ENCODE measurements around the gene VASH2. TPM values are rescaled to one million over a fixed set of nuclear protein-coding genes. Genes with fewer than 3 reads are reported as not detected.

Gene VASH2
- total and polyA plus RNA-seq, 2 donors (not counting 1 experiment from before 2014, with no cell fraction given) = 0.06 TPM; not detected in 1

GRCh38 chr1:212942679-212943392 lies 7.5 kb upstream of the VASH2 start:
- Histone ChIP-seq H3K4me2 (replicated peaks; ENCODE audit: low read depth, low read length, poor library complexity, severe bottlenecking) (no peak overlapping the region), H3K4me3 (ENCODE audit: control extremely low read depth in 1 of 5, extremely low read depth in 1 of 5, insufficient read depth in 1 of 5, low read depth in 2 of 5, low read length in 4 of 5) (no peak overlapping the region), H3K79me2 (ENCODE audit: control insufficient read depth, insufficient read depth, low read length) (no peaks in the 10 kb centered on the region), H3K9ac (ENCODE audit: low read length) (no peak overlapping the region), H2AFZ (ENCODE audit: insufficient read depth, low read depth, low read length, poor library complexity, severe bottlenecking) (no peak overlapping the region), H3K27ac (ENCODE audit: low read length in 2 of 2) (no peak overlapping the region), H3K36me3 (replicated peaks in 1 of 2; ENCODE audit: control extremely low read depth in 1 of 2, control insufficient read depth in 1 of 2, extremely low read depth in 1 of 2, insufficient read depth in 2 of 2, low read length in 1 of 2) (no peaks in the 10 kb centered on the region), H4K20me1 (ENCODE audit: control insufficient read depth, insufficient read depth, low read length, poor library complexity, severe bottlenecking) (no peaks in the 10 kb centered on the region), H3K27me3 (replicated peaks in 1 of 4; ENCODE audit: control extremely low read depth in 1 of 4, control insufficient read depth in 3 of 4, insufficient read depth in 4 of 4, low read length in 3 of 4) (no peaks in the 10 kb centered on the region), H3K4me1 (ENCODE audit: control insufficient read depth in 2 of 2, insufficient read depth in 2 of 2, low read length in 2 of 2) (peaks cover 28 to 39% of the 10 kb centered on the region in 2 donors), H3K9me3 (ENCODE audit: control extremely low read depth in 1 of 3, control insufficient read depth in 2 of 3, insufficient read depth in 1 of 3, low read length in 2 of 3) (no peaks in the 10 kb centered on the region)
- CTCF ChIA-PET = no interaction called here
- WGBS (ENCODE audit: insufficient coverage) = 95% methylated on average over 4 of the region's 6 CpGs
- Mint-ChIP-seq H3K9me3 (ENCODE audit: insufficient read depth) (peaks cover 5% of the 10 kb centered on the region), H3K27ac (no peak overlapping the region), H3K4me1 (peaks cover 35% of the 10 kb centered on the region), H3K27me3 (no peaks in the 10 kb centered on the region), H3K4me3 (no peak overlapping the region)
- no peak for TF ChIP-seq EZH2 (IDR thresholded peaks at IDR 0.05; ENCODE audit: borderline replicate concordance, insufficient read depth, low read depth, low read length, poor library complexity, severe bottlenecking)
- no peak for TF ChIP-seq CTCF (IDR thresholded peaks at IDR 0.05)
- ATAC-seq (ENCODE audit: low read depth) = no peak
- no peak for DNase-seq
- intact Hi-C loops (cut with micrococcal nuclease) = no loop called here
- POLR2A ChIA-PET = no interaction called here

- Mint-ChIP-seq H3K27me3 (no peaks in the 10 kb centered on the region), H3K27ac (no peak overlapping the region), H3K4me3 (no peak overlapping the region), H3K9me3 (ENCODE audit: insufficient read depth) (peaks cover 5% of the 10 kb centered on the region), H3K4me1 (peaks cover 35% of the 10 kb centered on the region)
- ATAC-seq (ENCODE audit: low read depth) = no peak
- Histone ChIP-seq H3K36me3 (replicated peaks in 1 of 2; ENCODE audit: control extremely low read depth in 1 of 2, control insufficient read depth in 1 of 2, extremely low read depth in 1 of 2, insufficient read depth in 2 of 2, low read length in 1 of 2) (no peaks in the 10 kb centered on the region), H3K4me3 (ENCODE audit: control extremely low read depth in 1 of 5, extremely low read depth in 1 of 5, insufficient read depth in 1 of 5, low read depth in 2 of 5, low read length in 4 of 5) (no peak overlapping the region), H3K9me3 (ENCODE audit: control extremely low read depth in 1 of 3, control insufficient read depth in 2 of 3, insufficient read depth in 1 of 3, low read length in 2 of 3) (peaks cover 0 to under 1% (median 0%) of the 10 kb centered on the region in 3 donors), H3K4me1 (ENCODE audit: control insufficient read depth in 2 of 2, insufficient read depth in 2 of 2, low read length in 2 of 2) (peaks cover 28 to 39% of the 10 kb centered on the region in 2 donors), H3K4me2 (replicated peaks; ENCODE audit: low read depth, low read length, poor library complexity, severe bottlenecking) (no peak overlapping the region), H3K79me2 (ENCODE audit: control insufficient read depth, insufficient read depth, low read length) (no peaks in the 10 kb centered on the region), H3K27me3 (replicated peaks in 1 of 4; ENCODE audit: control extremely low read depth in 1 of 4, control insufficient read depth in 3 of 4, insufficient read depth in 4 of 4, low read length in 3 of 4) (no peaks in the 10 kb centered on the region), H3K9ac (ENCODE audit: low read length) (no peak overlapping the region), H4K20me1 (ENCODE audit: control insufficient read depth, insufficient read depth, low read length, poor library complexity, severe bottlenecking) (no peaks in the 10 kb centered on the region), H2AFZ (ENCODE audit: insufficient read depth, low read depth, low read length, poor library complexity, severe bottlenecking) (no peak overlapping the region), H3K27ac (ENCODE audit: low read length in 2 of 2) (no peak overlapping the region)
- DNase-seq = no peak
- intact Hi-C loops (cut with micrococcal nuclease) = no loop called here
- 100% methylated on average over 2 of the region's 4 CpGs for WGBS (ENCODE audit: insufficient coverage)
- POLR2A ChIA-PET = no interaction called here
- CTCF ChIA-PET = no interaction called here
- TF ChIP-seq CTCF (IDR thresholded peaks at IDR 0.05) (no peak), EZH2 (IDR thresholded peaks at IDR 0.05; ENCODE audit: borderline replicate concordance, insufficient read depth, low read depth, low read length, poor library complexity, severe bottlenecking) (no peak)
Observed at GRCh38 chr1:212943393-212943710, 7.0 kb upstream of the VASH2 start.

All from B cell (primary cell).